HFF-Myc (cell line): ENCODE results near the gene POU6F2.

Source experiments
- DNase-seq: peaks from one replicate; pipeline ENCODE4 v3.0.0-alpha.2; 2011; ENCODE audit warnings: low read depth; ENCODE audit errors: extremely low read depth
- H3K4me3 ChIP-seq: replicated peaks from 2 replicates; pipeline ENCODE4 v1.5.1; 2011; ENCODE audit warnings: low read depth, mild to moderate bottlenecking, control low read depth, low read length
- TF ChIP-seq, protein P1 (sequence below): IDR thresholded peaks from 2 replicates; pipeline ENCODE4 v1.5.1; 2012; ENCODE audit warnings: mild to moderate bottlenecking, low read depth, low read length, control low read depth; ENCODE audit errors: missing control alignments

The POU6F2 gene

DNA sequence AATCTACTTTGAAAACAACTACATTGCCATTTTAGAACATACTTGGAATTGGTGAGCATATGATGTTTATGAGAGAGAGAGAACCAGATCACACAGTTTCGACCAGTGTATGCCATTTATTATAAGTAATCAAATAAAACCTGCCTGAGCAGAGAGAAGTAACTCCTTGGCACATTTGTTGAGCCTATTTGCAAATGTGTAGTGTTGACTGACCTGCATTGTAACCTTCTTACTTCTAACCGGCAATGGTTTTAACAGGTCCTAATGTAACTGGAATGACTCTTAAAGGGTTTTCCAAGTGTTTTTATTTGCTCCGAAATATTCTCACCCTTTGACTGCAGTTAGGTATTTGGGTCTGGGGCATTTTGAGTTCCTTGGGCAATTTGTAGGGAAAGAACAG lies 167.6 kb downstream of the POU6F2 start:
- TF ChIP-seq, protein P1, sequence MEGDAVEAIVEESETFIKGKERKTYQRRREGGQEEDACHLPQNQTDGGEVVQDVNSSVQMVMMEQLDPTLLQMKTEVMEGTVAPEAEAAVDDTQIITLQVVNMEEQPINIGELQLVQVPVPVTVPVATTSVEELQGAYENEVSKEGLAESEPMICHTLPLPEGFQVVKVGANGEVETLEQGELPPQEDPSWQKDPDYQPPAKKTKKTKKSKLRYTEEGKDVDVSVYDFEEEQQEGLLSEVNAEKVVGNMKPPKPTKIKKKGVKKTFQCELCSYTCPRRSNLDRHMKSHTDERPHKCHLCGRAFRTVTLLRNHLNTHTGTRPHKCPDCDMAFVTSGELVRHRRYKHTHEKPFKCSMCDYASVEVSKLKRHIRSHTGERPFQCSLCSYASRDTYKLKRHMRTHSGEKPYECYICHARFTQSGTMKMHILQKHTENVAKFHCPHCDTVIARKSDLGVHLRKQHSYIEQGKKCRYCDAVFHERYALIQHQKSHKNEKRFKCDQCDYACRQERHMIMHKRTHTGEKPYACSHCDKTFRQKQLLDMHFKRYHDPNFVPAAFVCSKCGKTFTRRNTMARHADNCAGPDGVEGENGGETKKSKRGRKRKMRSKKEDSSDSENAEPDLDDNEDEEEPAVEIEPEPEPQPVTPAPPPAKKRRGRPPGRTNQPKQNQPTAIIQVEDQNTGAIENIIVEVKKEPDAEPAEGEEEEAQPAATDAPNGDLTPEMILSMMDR = no peak
- no peak overlapping the region for H3K4me3 ChIP-seq
- DNase-seq = no peak

DNA sequence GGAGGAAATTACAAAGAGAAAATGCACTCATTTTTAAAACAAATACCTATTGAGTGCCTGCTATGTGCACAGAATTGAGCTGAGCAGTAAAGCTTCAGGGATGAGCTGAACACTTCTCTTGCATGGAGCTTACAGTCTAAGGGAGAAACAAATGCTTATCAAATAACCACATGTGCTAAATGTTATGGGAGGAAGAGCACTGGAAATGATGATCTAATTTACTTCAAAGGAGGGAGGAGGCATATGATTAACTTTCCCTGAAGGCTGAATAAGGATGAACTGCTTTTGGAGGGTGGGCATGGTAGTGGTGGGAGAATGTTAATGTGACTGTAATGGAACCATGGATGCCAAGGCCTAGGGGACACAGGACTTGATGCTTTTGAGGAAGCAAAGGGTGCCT lies 168.2 kb downstream of the POU6F2 start:
- TF ChIP-seq, protein P1 = no peak
- H3K4me3 ChIP-seq = no peak overlapping the region
- no peak for DNase-seq

DNA sequence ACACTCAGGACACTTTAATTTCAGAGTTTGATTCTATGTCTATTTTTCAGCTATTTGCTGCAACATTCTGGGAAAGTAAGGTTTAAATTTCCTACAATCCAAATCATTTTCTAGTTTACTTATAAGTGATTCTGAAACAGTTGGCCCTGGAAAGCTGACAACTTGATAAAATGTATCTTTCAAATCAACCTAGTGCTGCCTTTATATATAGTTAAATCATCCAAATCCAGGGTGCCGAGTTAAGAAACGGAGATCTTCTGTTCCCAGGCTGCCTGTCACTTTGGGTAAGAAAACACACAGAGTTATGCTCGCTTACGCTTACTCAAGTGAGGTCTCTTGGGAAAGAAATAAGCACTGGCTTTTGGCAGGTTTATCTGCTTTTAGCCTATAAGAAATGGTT lies 175.0 kb downstream of the POU6F2 start:
- TF ChIP-seq, protein P1 = no peak
- no peak for DNase-seq
- H3K4me3 ChIP-seq = no peak overlapping the region

DNA sequence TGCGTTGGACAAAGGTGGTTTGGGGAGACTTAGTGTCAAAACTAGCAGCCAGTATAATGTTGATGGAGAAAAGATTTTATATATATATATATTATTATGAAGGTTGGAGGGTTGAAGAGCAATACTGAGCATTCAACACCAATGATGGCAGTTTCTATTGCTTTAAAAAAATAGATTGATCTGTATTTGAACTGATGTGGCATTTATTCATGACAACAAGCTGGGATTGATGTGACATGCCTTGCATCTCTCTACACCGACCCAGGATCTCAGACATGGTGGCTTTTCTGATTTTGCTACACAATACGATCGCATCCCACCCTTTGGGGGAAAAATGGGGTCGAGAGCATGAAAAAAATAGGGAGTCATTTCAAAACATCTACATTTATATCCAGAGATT lies 175.4 kb downstream of the POU6F2 start:
- no peak overlapping the region for H3K4me3 ChIP-seq
- TF ChIP-seq, protein P1 = no peak
- no peak for DNase-seq

DNA sequence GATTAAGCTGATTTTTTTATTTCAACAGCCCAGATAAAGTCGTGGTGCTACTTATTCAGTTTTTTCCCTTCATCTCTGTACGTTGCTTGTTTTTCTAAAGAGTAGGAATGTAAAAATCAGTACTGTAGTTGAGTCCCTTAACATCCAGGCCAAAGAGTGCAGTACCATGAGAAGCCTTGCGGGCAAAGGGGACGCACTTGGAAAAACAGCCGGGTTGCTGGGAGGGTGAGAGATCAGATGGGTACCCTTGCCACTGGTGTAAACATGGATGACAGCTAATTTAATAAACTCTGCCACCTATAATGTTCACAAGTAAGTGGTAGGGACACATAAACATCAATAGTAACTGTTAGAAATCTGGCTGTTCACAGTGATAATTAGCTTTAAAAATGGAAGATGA lies 175.9 kb downstream of the POU6F2 start:
- no peak for DNase-seq
- TF ChIP-seq, protein P1 = no peak
- no peak overlapping the region for H3K4me3 ChIP-seq

DNA sequence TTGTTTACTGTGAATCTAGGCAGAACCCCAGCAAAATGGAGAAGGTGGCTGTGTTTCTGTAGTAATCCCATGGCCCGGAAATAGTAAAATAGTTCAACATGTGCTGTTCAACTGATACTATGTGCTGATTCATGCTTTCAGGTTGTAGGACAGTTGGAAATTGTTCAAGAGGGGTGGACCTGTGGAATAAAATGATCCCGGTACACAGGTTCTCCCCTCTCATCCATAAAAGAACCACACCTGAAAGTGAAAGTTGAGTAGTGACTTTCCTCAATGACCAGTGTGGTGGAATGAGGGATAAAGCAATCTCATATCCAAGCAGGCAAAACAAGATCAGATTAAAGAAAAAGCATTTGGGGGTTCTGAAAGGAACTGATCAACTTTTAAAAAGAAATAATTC lies 177.1 kb downstream of the POU6F2 start:
- H3K4me3 ChIP-seq = no peak overlapping the region
- DNase-seq = no peak
- TF ChIP-seq, protein P1 = no peak

DNA sequence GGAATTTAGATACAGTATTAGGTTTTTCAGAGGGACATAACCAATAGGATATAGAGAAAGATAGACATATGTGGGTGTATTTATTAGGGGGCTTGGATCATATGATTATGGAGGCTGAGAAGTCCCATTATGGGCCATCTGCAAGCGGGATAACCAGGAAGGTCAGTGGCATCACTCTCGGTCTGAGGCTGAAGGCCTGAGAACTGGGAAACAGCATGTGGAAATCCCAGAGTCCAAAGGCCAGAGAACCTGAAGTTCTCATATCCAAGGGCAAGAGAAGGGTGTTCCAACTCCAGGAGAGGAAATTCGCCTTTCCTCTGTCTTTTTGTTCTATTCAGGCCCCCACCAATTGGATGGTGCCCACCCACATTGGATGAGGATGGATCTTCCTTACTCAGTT lies 180.7 kb downstream of the POU6F2 start:
- TF ChIP-seq, protein P1 = no peak
- no peak overlapping the region for H3K4me3 ChIP-seq

More for the DNA sequence above, 180.7 kb downstream of the POU6F2 start:
- DNase-seq = no peak
